Left colon (tissue), 2 donors: Measurements from ENCODE around the gene CDC42BPB. TPM values are rescaled to one million over a fixed set of nuclear protein-coding genes. Genes with fewer than 3 reads are reported as not detected.
A peak's percentile ranks its signal among the peaks of the same experiment; 100 is the strongest.

Experiments
- ATAC-seq: fragments of 200-7000 bp; cut with Tn5 transposase; one replicate; pipeline ENCODE4 v1.9.1; 2020; ENCODE audit warnings: mild to moderate bottlenecking, moderate library complexity
- DNase-seq, 2 donors: peaks; one replicate each; pipeline ENCODE4 v3.0.0-alpha.2; 2020
- intact Hi-C, 2 donors: fragments of 100-400 bp; cut with DNase I in 1 of 2; cut with micrococcal nuclease in 1 of 2; formaldehyde crosslinking; loops; one replicate each; pipeline versions ENCODE4 v1.11.2 to v1.14.0; 2022; cut with DNase I, micrococcal nuclease
- total RNA-seq, 2 donors: library from RNA; stranded (reverse); fragmentation: NEBNext Ultra II Directional; extraction: Animal tissue kit (Norgen Biotek cat#: 25700); gene quantifications; one replicate each; pipeline ENCODE4 v1.2.1, GENCODE V29; 2021
- donor health status: DM: no; HTN: no; CAD: no.
- donor health status: DM: yes; HTN: yes; CAD: no.

CDC42BPB gene
- total RNA-seq, 2 donors from 2014 or later = 75.5 to 85.2 TPM

DNA sequence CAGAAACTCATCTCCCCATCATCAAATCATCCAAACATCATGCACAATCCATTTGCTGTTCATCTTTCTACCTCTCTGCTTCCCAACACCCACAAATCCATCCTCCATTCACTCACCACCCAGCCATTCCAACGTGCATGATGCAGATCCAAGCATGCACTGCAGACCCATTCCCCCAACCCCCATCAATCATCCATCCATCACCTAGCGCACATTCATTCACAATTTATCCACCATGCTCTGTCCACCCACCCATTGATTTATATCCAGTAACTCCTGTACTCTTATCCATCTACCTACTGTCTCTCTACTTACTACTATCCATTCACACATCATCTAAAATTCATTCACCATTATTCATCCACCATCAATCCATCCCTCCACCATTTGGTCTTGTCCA, 138.9 kb downstream of the CDC42BPB start:
- ATAC-seq (no peak), DNase-seq (no peak)
- intact Hi-C loops = loop anchor here in 1 of 2 donors (10.0 kb wide), 1 partner anchor 224 kb away; no protein-coding TSS in a partner anchor

DNA sequence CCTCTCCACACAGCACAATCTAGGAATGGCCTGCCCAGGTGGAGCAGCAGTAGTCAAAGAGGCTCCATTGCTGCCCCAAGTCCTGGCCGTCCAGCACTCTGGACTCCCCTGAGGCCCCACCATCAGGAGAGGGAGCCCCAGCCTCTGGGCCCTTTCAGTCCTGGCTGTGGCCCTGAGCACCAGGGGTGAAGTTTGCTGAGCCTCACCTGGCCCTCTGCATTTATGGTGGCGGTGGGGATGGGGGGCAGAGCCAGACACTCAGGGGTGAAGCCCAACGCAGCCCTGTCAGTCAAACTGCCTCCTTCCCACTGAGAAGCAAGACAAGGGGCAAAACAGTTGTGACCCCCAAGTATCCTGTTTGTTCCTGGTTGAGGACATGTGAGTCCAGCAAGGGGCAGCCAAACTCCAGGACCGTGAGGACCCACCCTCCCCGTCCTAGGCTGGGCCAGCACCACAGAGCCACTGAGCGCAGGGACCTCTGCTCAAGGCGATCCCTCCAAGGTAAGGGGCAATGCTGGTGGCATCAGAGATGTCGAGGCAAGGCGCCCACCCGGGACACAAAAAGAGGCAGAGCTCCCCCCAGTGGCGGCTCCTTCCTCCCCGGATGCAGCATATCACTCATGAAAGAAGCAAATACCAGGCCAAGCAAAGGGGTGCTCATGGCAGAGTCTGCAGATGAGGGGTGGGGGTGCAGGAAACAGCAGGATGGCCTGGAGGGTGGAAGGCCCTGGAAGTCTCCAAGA, 139.7 kb downstream of the CDC42BPB start:
- DNase-seq (peak in 1 of 2 donors; percentile 84), ATAC-seq (no peak)
- intact Hi-C loops = loop anchor here in 1 of 2 donors (10.0 kb wide), 1 partner anchor 223 kb away; no protein-coding TSS in a partner anchor

DNA sequence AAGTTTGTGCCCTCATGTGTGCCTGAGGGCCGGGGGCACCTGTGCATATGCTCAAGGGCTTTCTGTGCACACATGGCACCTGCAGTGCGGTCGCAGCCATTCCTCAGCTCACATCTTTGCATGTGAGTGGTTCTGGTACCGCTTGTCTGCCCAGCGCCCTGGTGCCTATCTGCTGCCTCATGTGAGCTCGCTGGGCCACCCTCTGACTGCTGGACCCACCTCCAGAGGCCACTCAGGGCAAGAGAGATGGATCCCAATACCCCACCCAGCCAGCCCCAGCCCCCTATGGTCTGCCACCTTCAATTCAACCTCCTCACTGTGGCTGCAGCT, 140.3 kb downstream of the CDC42BPB start:
- ATAC-seq (no peak), DNase-seq (no peak)
- intact Hi-C loops = loop anchor here in 1 of 2 donors (10.0 kb wide), 1 partner anchor 222 kb away; no protein-coding TSS in a partner anchor

DNA sequence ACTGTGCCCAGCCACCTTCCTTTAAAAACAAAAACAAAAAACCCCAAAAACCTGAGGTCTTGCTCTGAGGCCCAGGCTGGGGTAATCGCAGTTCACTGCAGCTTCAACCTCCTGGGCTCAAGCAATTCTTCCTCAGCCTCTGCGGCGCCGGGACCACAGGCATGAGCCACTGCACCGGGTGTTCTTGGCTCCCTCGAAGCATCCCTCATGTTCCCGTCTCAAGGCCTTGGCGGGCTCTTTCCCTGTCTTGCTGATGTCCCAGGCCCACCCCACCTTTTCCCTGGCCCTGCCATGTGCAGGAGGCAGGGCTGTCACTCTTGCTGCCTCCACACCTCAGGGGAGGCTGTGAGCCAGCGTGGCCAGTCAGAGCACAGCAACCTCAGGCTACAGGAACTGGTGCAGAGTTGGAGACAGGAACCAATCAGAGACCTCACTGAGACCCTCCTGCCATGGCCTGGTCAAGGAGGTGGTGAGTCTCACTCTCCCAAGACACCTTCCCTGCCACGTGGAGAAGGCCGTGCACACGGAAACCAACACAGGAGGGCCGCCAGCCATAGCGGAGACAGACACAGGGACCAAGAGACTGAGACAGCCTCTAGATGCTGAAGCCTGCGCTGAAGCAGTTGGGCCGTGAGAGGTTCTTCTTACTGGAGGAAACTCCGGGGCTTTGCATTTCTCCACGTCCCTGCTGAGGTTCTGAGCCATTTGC, 140.8 kb downstream of the CDC42BPB start:
- DNase-seq (no peak), ATAC-seq (no peak)
- intact Hi-C loops = loop anchor here in 1 of 2 donors (10.0 kb wide), 1 partner anchor 222 kb away; no protein-coding TSS in a partner anchor

DNA sequence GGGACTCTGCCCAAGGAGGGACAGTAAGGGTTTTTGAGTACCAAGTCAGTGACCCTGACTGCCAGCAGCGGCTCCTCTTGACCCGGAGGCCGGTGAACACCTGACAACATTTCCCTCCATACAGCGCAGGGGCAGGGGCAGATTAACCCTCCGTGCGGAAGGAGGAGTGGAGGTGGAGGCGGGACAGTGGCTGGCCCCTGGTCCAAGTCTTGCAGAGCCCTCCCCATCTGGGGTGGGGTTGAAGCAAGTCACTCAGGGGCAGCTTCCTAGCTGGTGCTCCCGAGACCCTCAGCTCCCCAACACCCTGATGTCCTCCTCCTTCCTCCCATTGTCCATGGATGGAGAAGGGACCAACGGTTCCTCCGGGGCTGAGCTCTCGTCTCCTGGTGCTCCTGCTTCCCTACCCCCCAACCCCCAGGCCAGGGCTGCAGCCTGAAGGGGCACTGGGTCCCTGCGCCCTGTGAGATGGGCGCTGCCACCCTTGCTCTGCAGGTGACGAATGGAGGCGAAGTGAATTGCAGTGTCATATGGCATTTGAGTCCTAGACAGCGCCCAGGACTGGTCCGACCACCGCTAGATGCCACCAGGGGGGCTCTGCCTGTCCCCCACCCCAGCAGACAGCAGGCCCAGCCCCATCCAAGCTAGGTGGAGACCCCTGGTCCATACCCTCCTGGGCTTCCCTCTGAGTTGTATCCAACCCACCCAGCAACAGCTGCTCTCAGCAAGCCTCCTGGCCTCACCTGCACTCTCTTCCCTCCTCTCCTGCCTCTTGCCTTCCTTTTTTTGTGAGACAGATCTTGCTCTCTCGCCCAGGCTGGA, 141.8 kb downstream of the CDC42BPB start:
- peak in 1 of 2 donors; percentile 16 for DNase-seq

DNA sequence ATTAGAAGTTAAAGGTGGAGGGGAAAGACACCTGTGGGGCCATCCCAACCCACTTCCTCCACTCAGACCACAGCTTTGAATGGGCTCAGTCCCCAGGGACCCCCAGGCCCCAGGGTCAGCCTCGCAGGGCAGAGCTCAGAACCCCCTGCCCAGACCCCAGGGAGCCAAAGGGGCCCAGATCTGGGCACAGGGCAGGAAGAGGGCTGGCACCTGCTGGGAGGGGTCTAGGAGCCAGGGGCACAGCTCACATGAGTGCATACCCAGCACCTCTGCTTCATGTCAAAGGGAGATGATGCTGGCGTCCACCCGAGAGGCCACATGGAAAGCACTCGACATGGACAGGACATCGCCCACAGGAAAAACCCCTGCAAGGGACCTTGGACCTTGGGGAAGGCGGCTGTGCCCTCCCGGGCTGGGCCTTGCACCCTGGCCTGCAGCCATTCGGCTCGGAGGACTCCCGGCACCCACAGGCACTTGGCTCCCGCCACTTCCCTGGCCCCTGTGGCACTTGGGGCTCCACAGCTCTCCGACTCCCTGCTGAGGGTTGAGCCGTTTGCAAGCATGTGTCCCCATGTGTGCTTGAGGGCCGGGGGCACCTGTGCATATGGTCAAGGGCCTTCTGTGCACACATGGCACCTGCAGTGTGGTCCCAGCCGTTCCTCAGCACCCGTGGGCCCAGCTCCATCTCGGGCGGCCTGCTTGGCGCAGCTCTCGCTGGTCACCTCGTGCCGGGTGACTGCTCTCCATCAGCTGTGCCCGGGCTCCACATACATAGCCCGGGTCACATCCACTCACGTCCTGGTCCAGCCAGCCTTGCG, 142.7 kb downstream of the CDC42BPB start:
- no peak for ATAC-seq
- DNase-seq = peak in 1 of 2 donors; percentile 18
- intact Hi-C loops = loop anchor here in 1 of 2 donors (10.0 kb wide), 1 partner anchor 220 kb away; no protein-coding TSS in a partner anchor

More for the DNA sequence above, 141.8 kb downstream of the CDC42BPB start:
- no peak for ATAC-seq
- intact Hi-C loops = loop anchor here in 1 of 2 donors (10.0 kb wide), 1 partner anchor 221 kb away; no protein-coding TSS in a partner anchor

DNA sequence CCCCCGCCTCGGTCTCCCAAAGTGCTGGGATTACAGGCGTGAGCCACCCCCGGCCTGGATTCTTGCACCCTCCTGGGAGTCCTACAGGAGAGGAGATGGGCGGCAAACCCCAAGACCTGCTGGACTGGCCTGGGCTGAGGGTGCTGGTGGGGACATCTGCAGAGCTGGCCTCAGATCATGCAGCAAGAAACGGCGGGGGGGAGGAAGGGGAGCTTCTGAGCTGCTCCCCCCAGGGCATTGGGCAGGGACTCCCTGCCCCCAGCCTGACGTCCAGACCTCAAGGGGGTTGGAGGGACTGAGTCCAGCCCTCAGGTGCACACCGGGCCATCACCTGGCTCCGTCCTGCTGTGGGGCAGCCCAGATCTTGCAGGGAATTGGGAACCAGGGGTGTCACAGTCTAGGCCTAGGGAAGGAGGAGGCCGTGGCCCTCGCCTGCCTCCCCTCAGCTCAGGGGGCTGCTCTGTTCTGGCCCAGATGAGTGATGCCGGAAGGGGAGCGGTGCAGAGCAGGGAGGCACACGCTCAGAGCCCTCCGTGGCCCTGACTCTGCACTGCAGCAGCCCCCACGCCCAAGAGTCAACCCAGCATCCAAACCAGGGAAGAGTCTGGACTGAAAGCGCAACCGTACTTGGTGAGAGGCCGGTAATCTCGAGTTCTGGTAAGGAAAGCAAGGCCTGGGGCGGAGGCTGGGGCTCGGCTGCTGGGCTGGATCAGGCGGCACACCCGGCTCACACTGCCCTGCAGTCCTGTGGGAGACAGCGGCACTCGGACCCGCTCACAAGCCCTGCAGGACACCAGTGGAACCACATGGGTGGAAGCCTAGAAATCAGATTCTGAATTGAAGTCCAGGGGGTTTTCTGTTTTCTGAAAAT, 143.8 kb downstream of the CDC42BPB start:
- DNase-seq (peak in 1 of 2 donors; percentile 24), ATAC-seq (no peak)
- intact Hi-C loops = loop anchor here in 1 of 2 donors (10.0 kb wide), 1 partner anchor 219 kb away; no protein-coding TSS in a partner anchor

DNA sequence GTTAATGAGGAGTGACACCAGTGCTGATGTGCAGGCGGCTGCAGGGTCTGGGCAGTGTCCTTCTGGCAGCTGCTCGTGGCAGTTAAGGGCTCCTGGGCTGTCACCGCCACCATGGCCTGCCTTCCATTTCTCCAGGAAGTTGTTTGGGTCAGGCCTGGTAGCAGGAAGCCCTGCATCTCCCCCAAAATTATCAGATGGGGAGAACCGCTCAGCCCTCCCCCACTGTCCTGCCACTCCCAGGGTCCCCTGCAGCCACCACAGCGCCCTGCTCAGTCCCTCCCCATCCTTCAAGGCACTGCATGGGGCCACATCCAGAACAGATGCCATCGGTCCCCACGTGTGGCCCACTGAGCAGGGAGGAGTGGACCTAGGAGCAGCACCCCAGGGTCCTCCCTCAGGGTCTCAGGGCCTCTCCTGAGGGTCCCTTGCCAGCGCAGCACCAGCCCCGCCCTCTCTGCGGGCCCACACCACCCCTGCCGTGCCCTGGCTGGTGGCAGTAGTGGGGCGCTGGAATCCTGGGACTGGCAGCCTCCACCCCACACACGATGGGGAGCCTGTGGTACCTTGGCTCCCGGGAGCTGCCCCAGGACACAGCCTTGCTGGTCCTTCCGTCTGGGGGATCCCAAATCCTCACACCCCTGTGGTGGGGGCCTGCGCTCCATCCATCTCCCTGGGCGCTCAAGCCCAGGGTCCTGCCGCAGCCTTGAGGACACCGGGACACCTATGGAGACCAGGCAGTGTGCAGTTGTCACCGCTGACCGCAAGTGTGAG, 145.2 kb downstream of the CDC42BPB start:
- no peak for ATAC-seq
- intact Hi-C loops = loop anchor here in 1 of 2 donors (10.0 kb wide), 1 partner anchor 217 kb away; no protein-coding TSS in a partner anchor
- no peak for DNase-seq

DNA sequence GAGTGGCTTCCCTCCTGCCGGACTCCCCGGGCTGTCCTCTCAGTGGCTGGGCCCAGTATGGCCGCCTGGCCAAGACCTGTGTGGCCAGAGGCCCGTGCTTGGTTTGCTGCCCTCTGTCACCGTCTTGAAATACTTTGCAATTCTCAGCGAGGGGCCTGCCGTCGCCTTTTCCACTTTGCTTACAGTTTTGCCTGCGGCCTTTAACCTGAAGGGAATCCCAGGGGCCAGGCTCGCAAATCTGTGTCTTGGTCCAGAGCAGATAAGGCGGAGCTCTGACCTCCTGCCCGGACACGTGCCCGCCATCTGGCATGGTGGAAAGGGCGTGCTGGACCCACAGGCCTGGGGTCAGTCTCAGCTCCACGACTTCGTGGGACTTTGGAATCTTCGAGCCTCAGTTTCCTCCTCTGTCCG, 145.8 kb downstream of the CDC42BPB start:
- intact Hi-C loops = loop anchor here in 1 of 2 donors (10.0 kb wide), 1 partner anchor 217 kb away; no protein-coding TSS in a partner anchor
- DNase-seq = peak in 1 of 2 donors; percentile 18
- ATAC-seq = no peak

DNA sequence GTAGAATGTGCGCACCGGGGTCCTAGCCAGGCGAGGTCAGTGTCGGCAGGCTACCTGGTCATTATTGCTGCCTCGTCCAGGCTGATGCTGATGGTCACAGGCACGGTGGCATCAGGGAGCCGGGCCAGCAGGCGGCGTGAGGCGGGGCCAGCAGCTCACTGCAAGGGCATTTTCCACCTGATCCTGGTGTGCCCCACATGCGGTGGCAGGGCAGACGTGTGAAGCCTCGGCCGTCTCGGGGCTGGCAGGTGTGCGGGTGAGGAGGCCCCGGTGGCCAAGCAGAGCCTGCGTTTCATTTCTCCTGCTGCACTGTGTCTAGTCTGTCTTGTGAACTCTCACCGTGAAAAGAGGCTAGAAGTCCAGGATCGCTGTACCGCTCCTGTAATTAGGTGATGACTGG, 146.9 kb downstream of the CDC42BPB start:
- ATAC-seq = no peak
- peak in 1 of 2 donors; percentile 15 for DNase-seq
- intact Hi-C loops = loop anchor here in 1 of 2 donors (10.0 kb wide), 1 partner anchor 216 kb away; no protein-coding TSS in a partner anchor

DNA sequence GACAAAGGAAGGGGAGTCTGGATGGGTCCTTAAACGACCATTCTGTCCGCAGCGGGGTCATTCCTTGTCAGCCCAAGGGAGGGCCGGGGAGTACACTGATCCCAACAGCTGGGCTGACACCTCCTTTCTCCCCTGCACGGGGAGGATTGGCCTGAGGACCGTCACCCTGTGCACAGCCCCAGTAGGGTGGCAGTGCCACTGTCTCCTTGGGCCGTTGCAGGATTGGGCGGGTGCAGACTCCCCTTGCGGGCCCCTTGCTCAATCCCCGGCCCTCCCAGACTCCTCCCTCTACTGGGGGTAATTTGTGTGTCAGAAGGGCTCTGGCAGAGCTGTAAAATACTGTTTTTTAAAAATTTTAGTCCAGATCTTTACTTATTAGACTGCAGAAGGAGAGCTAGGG, 147.4 kb downstream of the CDC42BPB start:
- no peak for ATAC-seq
- no peak for DNase-seq
- intact Hi-C loops = loop anchor here in 1 of 2 donors (10.0 kb wide), 1 partner anchor 215 kb away; no protein-coding TSS in a partner anchor

DNA sequence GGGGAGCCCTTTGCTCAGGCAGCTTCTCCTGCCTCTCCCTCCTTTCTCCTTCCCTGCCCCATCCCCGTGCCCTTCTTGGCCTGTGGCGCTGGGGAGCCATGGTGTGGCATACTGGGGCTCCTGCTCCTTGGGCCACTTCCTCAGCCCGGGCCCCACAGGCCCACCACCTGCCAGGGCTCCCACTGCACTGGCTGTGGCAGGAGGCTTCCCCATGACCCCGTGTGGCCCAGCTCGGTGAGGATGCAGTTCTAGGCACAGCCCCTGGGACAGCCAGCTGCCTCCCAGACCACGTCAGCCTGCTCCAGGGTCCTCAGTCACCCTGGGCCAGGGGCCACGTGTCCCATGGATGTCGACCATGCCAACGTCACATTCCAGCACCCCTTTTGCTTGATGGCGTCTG, 147.9 kb downstream of the CDC42BPB start:
- DNase-seq (no peak), ATAC-seq (peak; percentile 4)
- intact Hi-C loops = no loop called here

DNA sequence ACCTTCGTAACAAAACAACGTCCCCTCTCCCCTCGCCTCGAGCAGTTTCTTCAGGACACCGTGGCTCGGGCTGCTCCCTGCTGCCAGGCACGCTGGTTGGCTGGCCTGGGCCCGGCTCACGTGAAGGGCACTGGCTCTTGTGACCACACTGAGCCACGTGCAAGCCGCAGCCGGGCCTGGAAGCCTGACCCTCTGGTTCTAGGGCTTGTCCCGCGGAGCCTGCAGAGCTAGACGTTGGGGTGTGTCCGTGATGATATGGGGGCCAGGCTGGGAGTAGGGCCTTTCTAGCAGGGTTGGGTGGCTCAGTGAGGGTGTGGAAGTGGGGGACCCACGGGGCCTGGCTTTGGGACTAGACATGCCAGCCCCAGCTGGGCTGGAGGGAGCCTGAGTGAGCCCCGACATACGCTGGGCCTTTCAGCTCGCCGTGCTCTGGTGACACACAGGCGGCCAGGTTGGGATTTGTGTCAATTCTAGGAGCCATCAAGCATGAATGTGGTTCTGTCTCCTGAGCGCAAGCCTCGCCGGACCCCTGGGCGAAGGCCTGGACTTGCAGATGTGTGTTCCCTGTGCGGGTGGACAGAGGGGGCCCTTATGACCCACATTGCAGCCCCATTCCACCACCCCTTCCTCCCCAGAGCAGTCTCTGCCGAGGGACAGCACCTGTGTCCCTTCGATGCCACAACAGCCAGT, 148.4 kb downstream of the CDC42BPB start:
- DNase-seq (no peak), ATAC-seq (no peak)
- intact Hi-C loops = no loop called here

DNA sequence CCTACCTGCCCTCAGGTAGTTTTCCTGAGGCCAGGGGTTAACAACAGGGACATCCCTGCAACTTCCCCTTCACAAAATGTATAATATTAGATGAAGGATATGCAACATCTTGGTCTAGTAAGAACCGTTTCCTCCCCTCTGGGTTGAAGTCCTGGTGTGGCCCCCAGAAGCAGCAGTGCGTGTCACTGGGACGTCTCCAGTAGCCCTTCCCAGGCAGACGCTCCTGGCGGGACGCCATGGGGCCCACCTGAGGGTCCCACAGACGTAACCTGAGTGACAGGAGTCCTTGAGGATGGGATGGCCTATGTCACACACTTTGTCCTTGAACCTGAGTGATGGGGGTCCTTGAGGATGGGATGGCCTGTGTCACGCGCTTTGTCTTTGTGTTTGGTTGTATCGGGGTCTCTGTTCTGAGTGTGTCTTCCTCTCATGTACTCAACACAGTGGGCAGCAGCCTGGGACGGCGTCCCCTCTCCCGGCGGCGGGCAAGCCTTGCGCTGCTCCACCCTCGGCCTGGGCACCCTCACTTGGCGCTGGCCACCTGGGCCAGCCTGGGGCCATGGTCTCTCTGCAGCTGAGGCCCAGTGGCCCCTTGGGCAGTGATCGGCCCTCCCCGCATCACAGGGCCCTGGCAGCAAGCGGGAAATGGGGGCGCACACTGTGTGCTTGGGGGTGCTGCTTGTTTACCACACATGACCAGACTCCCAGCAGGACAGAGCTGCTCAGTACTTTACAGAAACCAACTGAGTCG, 149.2 kb downstream of the CDC42BPB start:
- intact Hi-C loops = no loop called here
- no peak for DNase-seq
- no peak for ATAC-seq

DNA sequence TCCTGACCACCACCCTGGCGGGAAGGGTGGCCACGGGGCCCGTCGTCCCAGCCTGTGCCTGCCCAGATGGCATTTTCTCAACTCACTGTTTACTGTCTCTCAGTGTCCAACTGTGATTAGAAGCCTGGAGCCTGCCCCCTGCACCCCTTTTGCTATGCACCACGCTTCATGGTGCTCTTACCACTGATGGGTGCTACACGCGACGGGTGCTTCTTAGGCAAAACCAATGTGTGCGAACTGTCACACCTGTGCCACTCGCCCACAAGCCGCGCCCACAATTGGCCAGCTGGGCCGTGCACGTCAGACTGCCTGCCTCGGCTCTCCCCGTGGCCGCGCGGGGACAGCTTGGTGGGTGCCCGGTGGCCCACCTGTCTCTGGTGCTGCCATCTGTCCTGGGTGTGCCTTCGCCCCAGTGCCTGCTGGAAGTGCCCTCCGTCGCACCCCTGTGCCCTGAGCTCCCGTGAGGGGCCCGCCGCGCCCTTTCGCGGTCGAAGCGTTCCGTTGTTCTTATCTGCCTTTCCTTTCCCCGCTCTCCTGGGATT, 150.0 kb downstream of the CDC42BPB start:
- no peak for DNase-seq

More for the DNA sequence above, 150.0 kb downstream of the CDC42BPB start:
- intact Hi-C loops = no loop called here
- ATAC-seq = peak; percentile 8
